ENCODE data around the gene FAT4. TPM values are rescaled to one million over a fixed set of nuclear protein-coding genes. Genes with fewer than 3 reads are reported as not detected.

The FAT4 gene
- total RNA-seq, 1 donor from 2014 or later = 61.1 TPM

DNA sequence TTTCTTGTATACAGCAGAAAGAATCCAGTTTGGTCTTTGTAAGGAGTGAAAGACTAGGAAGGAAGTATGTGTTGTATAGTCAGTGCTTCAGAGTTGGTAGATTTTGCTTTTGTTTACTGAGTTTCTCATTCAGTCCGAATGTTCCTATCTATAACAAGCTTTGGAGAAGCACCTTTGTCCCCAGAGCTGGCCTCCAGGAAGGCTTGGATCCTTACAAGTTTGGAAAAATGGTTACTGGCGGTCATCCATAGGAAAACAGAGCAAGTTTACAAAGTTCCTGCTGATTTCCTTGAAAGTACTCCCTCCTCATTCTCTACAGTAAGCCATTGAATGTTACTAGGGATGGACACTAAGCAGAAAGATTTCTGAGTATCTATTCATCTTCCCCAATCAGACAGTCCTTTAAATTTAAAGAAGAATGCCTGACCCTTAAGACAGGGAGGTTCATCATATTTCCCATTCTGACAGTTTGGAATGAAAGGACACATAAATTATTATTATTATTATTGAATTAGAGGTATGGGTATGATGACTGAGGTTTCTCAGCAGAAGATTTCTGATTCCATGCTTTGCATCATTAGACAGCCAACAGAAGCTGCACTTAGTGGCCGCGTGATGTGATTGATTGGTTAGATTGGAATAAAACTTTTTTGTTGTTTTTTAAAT is 35.8 kb downstream of the FAT4 start:
- Mint-ChIP-seq H3K4me3 (no peak overlapping the region), H3K9me3 (no peaks in the 10 kb centered on the region), H3K27me3 (ENCODE audit: low read depth) (no peaks in the 10 kb centered on the region), H3K4me1 (peaks cover 11% of the 10 kb centered on the region), H3K27ac (no peak overlapping the region), H3K36me3 (no peaks in the 10 kb centered on the region)
- no peak for DNase-seq (ENCODE audit: low spot score in 2 of 2, unreplicated experiment in 2 of 2)
- TF ChIP-seq, protein P1, sequence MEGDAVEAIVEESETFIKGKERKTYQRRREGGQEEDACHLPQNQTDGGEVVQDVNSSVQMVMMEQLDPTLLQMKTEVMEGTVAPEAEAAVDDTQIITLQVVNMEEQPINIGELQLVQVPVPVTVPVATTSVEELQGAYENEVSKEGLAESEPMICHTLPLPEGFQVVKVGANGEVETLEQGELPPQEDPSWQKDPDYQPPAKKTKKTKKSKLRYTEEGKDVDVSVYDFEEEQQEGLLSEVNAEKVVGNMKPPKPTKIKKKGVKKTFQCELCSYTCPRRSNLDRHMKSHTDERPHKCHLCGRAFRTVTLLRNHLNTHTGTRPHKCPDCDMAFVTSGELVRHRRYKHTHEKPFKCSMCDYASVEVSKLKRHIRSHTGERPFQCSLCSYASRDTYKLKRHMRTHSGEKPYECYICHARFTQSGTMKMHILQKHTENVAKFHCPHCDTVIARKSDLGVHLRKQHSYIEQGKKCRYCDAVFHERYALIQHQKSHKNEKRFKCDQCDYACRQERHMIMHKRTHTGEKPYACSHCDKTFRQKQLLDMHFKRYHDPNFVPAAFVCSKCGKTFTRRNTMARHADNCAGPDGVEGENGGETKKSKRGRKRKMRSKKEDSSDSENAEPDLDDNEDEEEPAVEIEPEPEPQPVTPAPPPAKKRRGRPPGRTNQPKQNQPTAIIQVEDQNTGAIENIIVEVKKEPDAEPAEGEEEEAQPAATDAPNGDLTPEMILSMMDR (IDR thresholded peaks at IDR 0.05; ENCODE audit: unreplicated experiment) = no peak

DNA sequence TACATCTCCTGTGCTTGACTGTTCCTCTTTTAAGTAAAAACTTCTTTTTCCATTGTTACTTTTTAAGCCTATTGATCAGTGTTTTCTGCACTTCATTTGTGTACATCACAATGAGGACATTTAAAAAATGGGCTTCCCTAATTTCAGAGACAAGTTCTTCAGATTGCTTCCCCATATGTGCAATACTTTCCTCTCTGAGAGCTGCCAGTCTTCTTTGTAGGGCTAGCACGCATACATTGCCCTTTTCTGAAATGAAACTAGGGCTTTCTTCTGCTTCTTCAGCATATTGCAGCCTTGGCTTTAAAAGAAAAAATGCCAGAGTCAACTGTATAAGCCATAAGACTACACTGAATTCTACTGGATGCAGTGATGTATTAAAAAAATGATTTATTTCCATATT is 37.8 kb downstream of the FAT4 start:
- TF ChIP-seq, protein P1 (IDR thresholded peaks at IDR 0.05; ENCODE audit: unreplicated experiment) = no peak
- H3K9me3 Mint-ChIP-seq = no peaks in the 10 kb centered on the region
- H3K27ac Mint-ChIP-seq = no peak overlapping the region
- no peaks in the 10 kb centered on the region for H3K36me3 Mint-ChIP-seq
- H3K27me3 Mint-ChIP-seq (ENCODE audit: low read depth) = no peaks in the 10 kb centered on the region
- H3K4me3 Mint-ChIP-seq = no peak overlapping the region
- H3K4me1 Mint-ChIP-seq = peaks cover 12% of the 10 kb centered on the region
- no peak for DNase-seq (ENCODE audit: low spot score in 2 of 2, unreplicated experiment in 2 of 2)

DNA sequence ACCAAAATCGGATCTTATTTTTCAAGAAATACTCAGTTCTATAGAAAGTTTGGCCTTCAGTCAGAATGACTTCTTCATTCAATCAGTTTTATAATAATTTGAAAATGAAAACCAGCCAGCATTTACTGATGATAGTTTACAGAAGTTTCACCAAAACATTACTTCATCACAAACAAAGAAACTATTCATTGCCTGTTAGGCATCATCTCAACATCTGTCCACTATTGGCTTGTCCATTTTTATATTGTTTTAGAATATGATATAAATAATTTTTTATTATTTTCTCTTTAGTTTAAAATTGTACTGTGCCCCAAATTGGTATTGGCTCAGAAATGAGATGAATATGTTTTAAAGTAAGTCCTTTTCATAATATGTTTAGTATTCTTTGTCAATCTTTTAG is 38.4 kb downstream of the FAT4 start:
- H3K4me3 Mint-ChIP-seq = no peak overlapping the region
- no peak overlapping the region for H3K27ac Mint-ChIP-seq
- H3K36me3 Mint-ChIP-seq = no peaks in the 10 kb centered on the region
- H3K4me1 Mint-ChIP-seq = peaks cover 15% of the 10 kb centered on the region
- no peaks in the 10 kb centered on the region for H3K27me3 Mint-ChIP-seq (ENCODE audit: low read depth)
- TF ChIP-seq, protein P1 (IDR thresholded peaks at IDR 0.05; ENCODE audit: unreplicated experiment) = no peak
- H3K9me3 Mint-ChIP-seq = no peaks in the 10 kb centered on the region
- no peak for DNase-seq (ENCODE audit: low spot score in 2 of 2, unreplicated experiment in 2 of 2)

DNA sequence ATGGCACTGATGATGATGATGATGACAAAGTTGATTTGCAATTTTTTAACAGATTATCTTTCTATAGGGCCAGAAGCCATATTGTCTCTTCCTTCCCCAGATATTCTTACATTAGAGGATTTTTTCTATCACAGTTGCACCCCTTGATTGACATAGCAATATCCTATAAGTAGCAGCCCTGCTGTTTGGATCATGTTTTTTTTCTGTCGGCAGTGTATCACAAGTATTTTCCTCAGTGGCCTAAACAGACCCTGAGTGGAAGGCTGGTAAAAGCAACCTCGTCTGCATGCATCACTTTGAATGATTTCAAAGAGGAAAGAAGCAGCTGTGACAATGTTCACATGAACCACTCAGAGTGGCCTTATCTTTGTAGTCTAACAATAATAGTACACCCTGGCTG is 41.0 kb downstream of the FAT4 start:
- Mint-ChIP-seq H3K4me1 (peaks cover 32% of the 10 kb centered on the region), H3K36me3 (no peaks in the 10 kb centered on the region), H3K4me3 (no peak overlapping the region), H3K9me3 (no peaks in the 10 kb centered on the region), H3K27ac (no peak overlapping the region), H3K27me3 (ENCODE audit: low read depth) (no peaks in the 10 kb centered on the region)
- no peak for DNase-seq (ENCODE audit: low spot score in 2 of 2, unreplicated experiment in 2 of 2)
- TF ChIP-seq, protein P1 (IDR thresholded peaks at IDR 0.05; ENCODE audit: unreplicated experiment) = no peak

DNA sequence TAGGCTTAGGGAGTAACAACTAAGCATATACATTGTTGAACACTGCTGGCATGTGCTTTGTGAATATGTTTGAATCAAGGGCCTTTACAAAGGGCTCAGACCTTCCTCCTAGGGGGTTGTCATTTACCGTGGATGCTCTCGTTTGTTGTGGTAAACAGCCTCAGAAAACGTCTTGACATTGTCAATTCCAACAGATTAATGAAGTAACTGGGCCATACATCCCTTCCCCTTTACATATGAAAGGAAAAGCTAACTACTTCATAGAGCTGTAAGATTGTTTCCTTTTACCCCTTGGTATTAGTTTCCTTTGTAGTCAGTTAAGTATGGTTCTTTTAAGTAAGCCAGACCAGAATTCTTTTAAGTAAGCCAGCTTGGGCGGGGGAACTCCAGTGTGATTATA is 42.9 kb downstream of the FAT4 start:
- no peak for DNase-seq (ENCODE audit: low spot score in 2 of 2, unreplicated experiment in 2 of 2)
- Mint-ChIP-seq H3K27me3 (ENCODE audit: low read depth) (no peaks in the 10 kb centered on the region), H3K4me3 (no peak overlapping the region), H3K4me1 (peaks cover 29% of the 10 kb centered on the region), H3K9me3 (no peaks in the 10 kb centered on the region), H3K36me3 (no peaks in the 10 kb centered on the region), H3K27ac (no peak overlapping the region)
- TF ChIP-seq, protein P1 (IDR thresholded peaks at IDR 0.05; ENCODE audit: unreplicated experiment) = no peak

DNA sequence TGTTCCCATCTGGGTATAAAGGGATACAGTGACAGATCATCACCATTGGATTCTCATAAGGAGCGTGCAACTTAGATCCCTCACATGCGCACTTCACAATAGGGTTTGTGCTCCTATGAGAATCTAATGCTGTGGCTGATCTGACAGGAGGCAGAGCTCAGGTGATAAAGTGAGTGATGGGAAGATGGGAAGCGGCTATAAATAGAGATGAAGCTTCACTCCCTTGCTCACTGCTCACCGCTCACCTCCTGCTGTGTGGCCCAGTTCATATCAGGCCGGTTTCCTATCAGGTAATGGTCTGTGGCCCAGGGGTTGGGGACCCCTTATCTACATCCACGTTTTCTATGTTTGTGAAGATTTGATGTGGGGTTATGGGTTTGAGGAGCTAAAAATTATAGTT is 43.7 kb downstream of the FAT4 start:
- no peaks in the 10 kb centered on the region for H3K9me3 Mint-ChIP-seq
- H3K36me3 Mint-ChIP-seq = no peaks in the 10 kb centered on the region
- H3K27ac Mint-ChIP-seq = no peak overlapping the region
- no peak for DNase-seq (ENCODE audit: low spot score in 2 of 2, unreplicated experiment in 2 of 2)
- TF ChIP-seq, protein P1 (IDR thresholded peaks at IDR 0.05; ENCODE audit: unreplicated experiment) = no peak
- H3K4me3 Mint-ChIP-seq = no peak overlapping the region
- H3K4me1 Mint-ChIP-seq = peaks cover 29% of the 10 kb centered on the region
- H3K27me3 Mint-ChIP-seq (ENCODE audit: low read depth) = no peaks in the 10 kb centered on the region
